Effector memory CD4-positive, alpha-beta T cell (primary cell): Measurements from ENCODE around the gene TMEM222.

Source experiments
- DNase-seq, 3 donors: peaks; one replicate each; pipeline ENCODE4 v3.0.0-alpha.2; 2020
- H3K27ac ChIP-seq: 2 replicates; pipeline ENCODE4 v1.7.0; 2013; ENCODE audit warnings: mild to moderate bottlenecking, low read length, moderate library complexity; ENCODE audit not compliant: insufficient read depth, poor library complexity, severe bottlenecking
- H3K27me3 ChIP-seq: replicated peaks from 2 replicates; pipeline ENCODE4 v1.7.0; 2013; ENCODE audit warnings: mild to moderate bottlenecking, low read length; ENCODE audit not compliant: insufficient read depth, control insufficient read depth, poor library complexity, severe bottlenecking
- H3K36me3 ChIP-seq: 2 replicates; pipeline ENCODE4 v1.7.0; 2013; ENCODE audit warnings: mild to moderate bottlenecking, low read length, moderate library complexity; ENCODE audit not compliant: control insufficient read depth, insufficient read depth
- H3K4me1 ChIP-seq: 2 replicates; pipeline ENCODE4 v1.7.0; 2013; ENCODE audit warnings: low read length, mild to moderate bottlenecking; ENCODE audit not compliant: control insufficient read depth, insufficient read depth, poor library complexity, severe bottlenecking
- H3K4me3 ChIP-seq: 2 replicates; pipeline ENCODE4 v1.7.0; 2013; ENCODE audit warnings: low read length, low read depth, mild to moderate bottlenecking; ENCODE audit not compliant: insufficient read depth, poor library complexity, severe bottlenecking
- H3K9me3 ChIP-seq: 2 replicates; pipeline ENCODE4 v1.7.0; 2013; ENCODE audit warnings: mild to moderate bottlenecking, low read length, moderate library complexity; ENCODE audit not compliant: control insufficient read depth

TMEM222 gene

DNA sequence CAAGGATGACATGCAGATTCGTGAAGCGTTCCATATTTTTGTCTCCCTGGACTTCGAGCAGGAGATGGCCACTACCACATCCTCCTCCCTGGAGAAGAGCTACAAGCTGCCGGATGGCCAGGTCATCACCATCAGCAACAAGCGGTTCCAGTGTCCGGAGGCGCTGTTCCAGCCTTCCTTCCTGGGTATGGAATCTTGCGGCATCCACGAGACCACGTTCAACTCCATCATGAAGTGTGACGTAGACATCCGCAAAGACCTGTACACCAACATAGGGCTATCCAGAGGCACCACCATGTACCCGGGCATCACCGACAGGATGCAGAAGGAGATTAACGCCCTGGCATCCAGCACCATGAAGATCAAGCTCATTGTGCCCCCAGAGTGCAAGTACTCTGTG lies 3.3 kb downstream of the TMEM222 start:
- no peak for DNase-seq
- Histone ChIP-seq H3K9me3 (no peaks in the 10 kb centered on the region), H3K36me3 (peaks cover 22% of the 10 kb centered on the region), H3K4me3 (no peak overlapping the region), H3K27ac (no peak overlapping the region), H3K27me3 (no peaks in the 10 kb centered on the region), H3K4me1 (peaks cover 17% of the 10 kb centered on the region)

DNA sequence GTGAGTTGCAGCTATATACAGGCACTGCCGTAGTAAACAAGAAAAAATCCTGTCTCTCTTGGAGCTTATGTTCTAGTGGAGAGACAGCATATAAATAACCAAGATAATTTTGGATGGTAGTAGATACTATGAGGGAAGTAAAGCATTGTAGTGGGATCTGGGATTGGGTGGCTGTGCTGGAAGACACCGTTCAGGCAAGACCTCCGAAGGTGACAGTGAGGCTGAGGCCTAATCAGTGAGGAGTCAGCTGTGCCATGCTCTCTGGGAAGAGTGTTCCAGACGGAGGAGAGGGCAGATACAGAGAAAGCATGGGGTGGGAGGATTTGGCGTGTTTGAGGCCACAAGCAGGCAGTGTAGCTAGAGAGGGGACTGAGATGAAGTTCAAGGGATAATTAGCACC lies 6.0 kb downstream of the TMEM222 start:
- Histone ChIP-seq H3K9me3 (no peaks in the 10 kb centered on the region), H3K27ac (no peak overlapping the region), H3K4me1 (peaks cover 22% of the 10 kb centered on the region), H3K36me3 (peaks cover 39% of the 10 kb centered on the region), H3K4me3 (no peak overlapping the region), H3K27me3 (no peaks in the 10 kb centered on the region)
- DNase-seq = no peak

DNA sequence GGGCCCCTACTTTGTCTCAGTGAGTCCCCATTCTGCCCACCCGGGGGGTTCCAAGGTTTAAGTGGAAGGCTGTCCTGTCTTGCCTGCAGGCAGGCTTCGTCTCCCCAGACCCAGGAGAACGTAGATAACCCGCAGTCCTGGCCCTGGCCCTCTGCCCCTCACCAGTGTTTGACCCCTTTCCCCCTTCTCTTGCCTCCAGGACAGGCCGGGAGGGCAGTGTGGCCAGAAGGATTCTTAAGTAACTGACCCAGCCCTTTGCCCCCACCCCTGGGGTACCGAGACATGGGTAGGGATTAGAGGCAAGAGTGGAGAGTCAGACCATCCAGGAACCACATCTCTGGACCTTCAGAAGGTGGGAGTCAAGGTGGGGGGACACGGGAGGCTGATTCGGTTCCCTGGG lies 8.8 kb downstream of the TMEM222 start:
- H3K4me3 ChIP-seq = no peak overlapping the region
- H3K9me3 ChIP-seq = no peaks in the 10 kb centered on the region
- H3K36me3 ChIP-seq = peaks cover 57% of the 10 kb centered on the region
- no peak overlapping the region for H3K27ac ChIP-seq
- no peaks in the 10 kb centered on the region for H3K27me3 ChIP-seq
- peaks cover 12% of the 10 kb centered on the region for H3K4me1 ChIP-seq
- DNase-seq = no peak

DNA sequence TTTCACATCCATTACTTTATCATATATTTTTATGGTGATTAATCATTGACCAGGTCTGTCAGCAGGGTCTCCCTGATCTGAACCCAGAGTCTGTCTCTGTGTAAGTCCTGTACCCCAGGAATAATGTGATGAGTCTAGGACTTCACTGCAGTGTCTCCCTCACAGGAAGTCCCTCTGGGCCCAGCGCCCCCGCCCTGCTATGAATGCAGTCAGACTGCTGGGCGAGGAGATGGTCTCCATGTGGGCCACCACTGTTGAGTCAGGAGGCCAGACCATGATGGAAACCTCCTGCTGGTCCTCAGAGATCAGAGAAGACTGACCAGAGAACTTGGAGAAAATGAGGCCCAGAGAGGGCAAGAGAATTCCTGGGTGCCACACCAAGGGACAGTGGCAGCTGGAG lies 9.5 kb downstream of the TMEM222 start:
- no peak overlapping the region for H3K4me3 ChIP-seq
- peaks cover 57% of the 10 kb centered on the region for H3K36me3 ChIP-seq

DNA sequence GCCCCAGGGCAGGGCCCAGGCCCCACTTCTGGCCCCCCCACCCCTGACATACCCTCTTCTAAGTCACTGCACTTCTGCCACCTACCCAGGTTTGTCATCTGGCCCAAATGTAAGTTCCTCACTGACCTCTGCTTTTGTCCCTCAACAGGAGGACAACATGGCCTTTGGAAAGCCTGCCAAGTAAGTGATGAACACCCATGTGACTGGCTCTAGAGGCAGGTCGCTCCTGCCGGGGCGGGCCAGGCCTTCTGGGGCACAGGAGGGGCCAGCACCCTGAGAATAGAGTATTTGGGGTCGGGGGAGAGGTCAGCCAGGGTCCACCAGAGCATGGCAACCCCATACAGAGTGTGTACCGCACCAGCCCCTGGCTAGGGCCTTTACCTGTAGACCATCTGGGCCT lies 10.0 kb downstream of the TMEM222 start:
- no peak overlapping the region for H3K4me3 ChIP-seq
- peaks cover 56% of the 10 kb centered on the region for H3K36me3 ChIP-seq
- no peaks in the 10 kb centered on the region for H3K27me3 ChIP-seq
- H3K9me3 ChIP-seq = no peaks in the 10 kb centered on the region
- peaks cover 12% of the 10 kb centered on the region for H3K4me1 ChIP-seq
- no peak overlapping the region for H3K27ac ChIP-seq
- no peak for DNase-seq

More for the DNA sequence above, 9.5 kb downstream of the TMEM222 start:
- Histone ChIP-seq H3K9me3 (no peaks in the 10 kb centered on the region), H3K4me1 (peaks cover 12% of the 10 kb centered on the region), H3K27me3 (no peaks in the 10 kb centered on the region), H3K27ac (no peak overlapping the region)
- DNase-seq = no peak

DNA sequence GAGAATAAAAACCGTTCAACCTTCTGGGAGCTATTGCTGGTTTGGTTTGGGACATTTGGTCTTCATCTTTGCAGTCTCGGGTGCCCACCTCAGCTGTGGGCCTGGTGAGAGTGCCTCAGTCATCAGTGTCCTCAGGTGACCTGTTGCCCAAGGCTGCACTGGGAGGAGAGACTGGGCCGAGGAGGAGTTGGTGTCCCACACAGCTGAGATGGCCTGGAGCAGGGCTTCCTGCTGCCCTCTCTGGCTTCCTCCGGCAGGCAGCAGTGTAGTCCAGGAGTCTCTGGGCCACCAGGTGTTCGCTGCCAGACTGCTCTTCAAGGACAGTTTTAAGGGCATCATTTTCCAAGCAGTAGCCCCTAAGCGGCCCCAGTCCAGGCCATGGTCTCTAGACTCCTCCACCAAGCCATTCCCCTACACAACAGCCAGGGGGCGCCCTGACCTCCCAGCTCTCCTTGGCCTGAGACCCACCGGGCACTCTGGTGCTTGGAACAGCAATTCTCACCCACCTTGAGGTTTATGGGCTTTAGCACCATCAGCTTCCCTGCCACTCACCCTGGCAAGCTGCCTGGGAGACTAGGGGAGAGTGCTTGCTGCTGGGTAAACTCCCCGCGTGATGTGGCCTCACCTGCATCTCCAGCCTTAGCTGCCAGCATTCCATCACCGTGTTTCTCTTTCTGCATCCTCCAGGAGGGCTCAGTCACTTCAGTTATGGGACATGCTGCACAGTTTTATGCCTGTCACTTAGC lies 10.7 kb downstream of the TMEM222 start:
- H3K27ac ChIP-seq = no peak overlapping the region
- peak in 2 of 3 donors; percentile 31 to 41 for DNase-seq
- peaks cover 56% of the 10 kb centered on the region for H3K36me3 ChIP-seq

DNA sequence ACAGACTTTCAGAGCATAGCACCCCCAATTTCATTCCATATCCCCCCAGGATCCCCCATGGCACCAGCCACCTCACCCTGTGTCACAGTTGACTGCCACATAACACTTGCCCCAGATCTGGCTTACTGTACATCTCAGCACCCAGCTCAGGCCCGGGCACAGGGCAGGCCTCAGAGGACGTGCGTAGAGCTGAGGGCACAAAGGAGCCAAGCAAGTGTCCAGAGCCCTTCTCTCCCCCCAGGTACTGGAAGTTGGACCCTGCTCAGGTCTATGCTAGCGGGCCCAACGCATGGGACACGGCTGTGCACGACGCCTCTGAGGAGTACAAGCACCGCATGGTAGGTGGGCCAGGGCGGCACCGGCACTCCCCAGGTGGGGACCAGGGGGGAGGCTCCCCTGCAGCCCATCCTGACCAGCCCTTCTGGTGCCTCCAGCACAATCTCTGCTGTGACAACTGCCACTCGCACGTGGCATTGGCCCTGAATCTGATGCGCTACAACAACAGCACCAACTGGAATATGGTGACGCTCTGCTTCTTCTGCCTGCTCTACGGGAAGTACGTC lies 11.8 kb downstream of the TMEM222 start:
- Histone ChIP-seq H3K27me3 (no peaks in the 10 kb centered on the region), H3K36me3 (peaks cover 56% of the 10 kb centered on the region), H3K4me1 (peaks cover 12% of the 10 kb centered on the region), H3K4me3 (no peak overlapping the region), H3K27ac (no peak overlapping the region), H3K9me3 (no peaks in the 10 kb centered on the region)
- DNase-seq = no peak

More for the DNA sequence above, 10.7 kb downstream of the TMEM222 start:
- Histone ChIP-seq H3K9me3 (no peaks in the 10 kb centered on the region), H3K4me1 (peaks cover 12% of the 10 kb centered on the region), H3K4me3 (no peak overlapping the region), H3K27me3 (no peaks in the 10 kb centered on the region)

DNA sequence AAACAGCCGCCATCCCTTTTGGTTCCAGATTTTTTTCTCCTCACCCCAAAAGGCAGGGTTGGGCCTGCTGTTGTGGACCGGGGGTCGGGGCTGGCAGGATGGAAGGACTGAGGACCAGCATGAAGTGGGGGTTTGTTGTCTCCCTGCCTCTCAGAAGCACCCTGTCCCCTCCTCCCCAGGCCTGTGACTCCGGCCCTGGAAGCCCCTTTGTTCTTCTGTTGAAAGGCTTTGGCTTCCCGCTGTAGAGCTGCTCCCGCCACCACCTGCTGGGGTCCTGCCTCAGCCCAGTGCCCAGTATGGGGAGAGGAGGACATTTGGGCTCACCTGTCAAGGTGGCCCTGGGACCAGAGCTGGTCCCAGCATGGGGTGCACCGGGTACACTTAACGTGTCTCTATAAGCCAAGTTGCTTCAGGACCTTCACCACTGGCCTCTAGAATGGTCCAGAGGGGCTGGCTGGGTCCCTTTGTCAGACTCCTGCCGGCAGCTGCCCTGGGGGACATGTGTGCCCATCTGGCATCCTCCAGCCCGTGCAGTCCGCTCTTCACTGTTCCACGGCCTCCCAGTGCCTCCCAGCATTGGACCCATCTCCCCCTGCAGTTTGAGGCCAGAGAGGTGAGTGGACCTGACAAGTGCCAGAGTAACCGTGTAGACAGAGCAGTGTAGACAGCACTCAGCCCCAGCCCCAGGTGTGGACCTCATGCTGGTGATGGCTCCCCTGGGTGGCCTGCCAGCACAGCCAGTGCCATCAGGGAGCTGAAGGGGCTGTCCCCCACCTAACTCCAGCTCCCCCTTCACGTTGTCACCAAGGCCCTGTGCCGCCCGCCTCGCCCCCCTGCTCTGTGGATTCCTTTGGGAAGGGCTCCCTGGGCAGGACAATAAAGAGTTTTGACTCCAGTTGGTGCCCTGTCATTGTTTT lies 13.8 kb downstream of the TMEM222 start:
- H3K27me3 ChIP-seq = no peaks in the 10 kb centered on the region
- H3K4me1 ChIP-seq = peaks cover 13% of the 10 kb centered on the region
- no peak overlapping the region for H3K4me3 ChIP-seq
- H3K27ac ChIP-seq = no peak overlapping the region
- H3K36me3 ChIP-seq = peaks cover 46% of the 10 kb centered on the region
- H3K9me3 ChIP-seq = no peaks in the 10 kb centered on the region
- no peak for DNase-seq

DNA sequence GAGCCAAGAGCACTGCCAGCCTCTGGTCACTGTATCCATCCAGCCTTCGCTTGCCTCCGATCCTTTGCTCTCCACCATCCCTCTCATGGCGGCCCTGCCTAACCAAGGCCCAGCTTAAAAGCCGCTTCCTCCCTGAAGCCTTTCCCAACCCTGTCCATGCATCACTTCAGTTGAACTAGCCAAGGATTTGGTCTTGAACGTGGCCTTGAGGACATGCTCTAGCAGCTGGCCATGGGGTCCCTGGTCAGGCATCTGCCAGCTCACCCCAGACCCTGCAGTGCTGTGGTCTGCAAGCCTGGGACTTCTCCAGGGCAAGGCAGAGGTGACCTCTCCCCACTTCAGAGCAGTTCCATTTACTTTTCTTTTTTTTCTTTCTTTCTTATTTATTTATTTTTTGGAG lies 14.8 kb downstream of the TMEM222 start:
- DNase-seq = no peak
- peaks cover 23% of the 10 kb centered on the region for H3K4me1 ChIP-seq
- no peaks in the 10 kb centered on the region for H3K27me3 ChIP-seq
- no peaks in the 10 kb centered on the region for H3K9me3 ChIP-seq
- H3K4me3 ChIP-seq = no peak overlapping the region
- H3K27ac ChIP-seq = no peak overlapping the region
- H3K36me3 ChIP-seq = peaks cover 42% of the 10 kb centered on the region

DNA sequence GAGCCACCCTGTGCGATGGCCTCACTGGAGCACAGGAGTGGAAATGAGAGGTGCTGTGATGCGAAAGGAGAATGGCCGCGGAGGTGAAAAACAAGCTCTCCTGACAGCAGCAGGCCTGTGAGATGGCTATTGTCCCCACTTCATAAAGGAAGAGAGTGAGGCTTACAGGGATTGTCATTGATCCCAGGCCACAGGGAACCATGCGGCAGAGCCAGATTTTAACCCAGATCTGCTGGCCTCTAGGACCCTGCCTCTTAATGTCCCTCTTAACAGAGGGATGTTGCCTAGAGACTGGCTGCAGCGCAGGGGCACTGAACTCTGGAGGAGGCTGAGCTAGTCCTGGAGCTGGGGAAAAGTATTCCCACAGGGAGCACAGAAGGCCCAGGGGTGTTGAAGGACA lies 16.8 kb downstream of the TMEM222 start:
- H3K4me3 ChIP-seq = no peak overlapping the region
- no peaks in the 10 kb centered on the region for H3K9me3 ChIP-seq
- DNase-seq = no peak
- H3K4me1 ChIP-seq = peaks cover 19% of the 10 kb centered on the region
- H3K27ac ChIP-seq = no peak overlapping the region
- H3K36me3 ChIP-seq = peaks cover 27% of the 10 kb centered on the region
- no peaks in the 10 kb centered on the region for H3K27me3 ChIP-seq
